ENCODE data around the gene ATP6AP1.

Gene ATP6AP1

DNA sequence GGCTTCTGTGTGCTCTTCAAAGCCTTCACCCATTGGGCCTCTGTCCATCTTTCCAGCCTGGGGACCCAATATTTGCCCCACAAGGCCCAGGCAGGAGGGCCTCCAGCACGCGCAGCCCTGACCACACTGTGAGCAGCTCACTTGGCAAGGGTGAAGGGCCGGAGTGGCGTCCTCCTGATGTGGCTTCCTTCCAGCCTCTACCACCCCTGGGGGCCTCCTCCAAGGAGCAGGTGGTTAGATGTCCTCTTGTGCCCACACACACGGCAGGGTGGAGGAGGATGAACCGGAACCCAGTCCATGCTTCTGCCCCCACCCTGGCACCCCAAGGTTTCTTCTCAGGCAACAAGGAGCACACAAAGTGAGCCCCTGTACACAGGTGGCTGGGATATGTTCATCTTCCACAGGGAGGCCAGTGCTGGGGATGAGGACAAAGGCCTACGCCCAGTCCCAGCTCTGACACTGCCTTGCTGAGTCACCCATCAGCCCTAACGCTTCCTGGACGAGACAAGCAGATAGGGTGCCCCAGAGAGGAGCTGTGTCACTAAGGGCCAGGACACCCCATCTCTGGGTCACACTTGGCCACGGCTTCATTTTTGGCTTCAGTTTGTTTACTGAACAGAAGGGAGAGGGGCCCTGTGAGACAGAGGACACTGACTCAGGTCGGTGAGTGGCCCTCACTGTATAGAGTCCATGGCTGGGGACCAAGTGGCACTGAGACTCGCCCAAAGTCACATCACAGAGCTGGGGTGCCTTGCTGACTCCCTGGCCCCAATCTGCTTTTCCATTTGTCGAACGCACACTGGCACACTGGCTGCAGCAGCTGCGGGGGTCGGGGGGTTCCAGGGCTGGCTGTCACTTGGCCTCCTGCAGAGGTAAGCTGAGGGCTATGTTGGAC, 56.0 kb downstream of the ATP6AP1 start:
- Mint-ChIP-seq H3K4me3 (peak overlapping the region; percentile 17 to 35 (median 28)), H3K9me3 (peaks cover 17% of the 10 kb centered on the region), H3K27me3 (ENCODE audit: low read depth) (peaks cover 3% of the 10 kb centered on the region), H3K27ac (no peak overlapping the region), H3K36me3 (ENCODE audit: low read depth) (peaks cover 21% of the 10 kb centered on the region), H3K4me1 (peaks cover 7% of the 10 kb centered on the region)
- no peak for TF ChIP-seq CTCF (IDR thresholded peaks at IDR 0.05; ENCODE audit: unreplicated experiment in 3 of 3)

DNA sequence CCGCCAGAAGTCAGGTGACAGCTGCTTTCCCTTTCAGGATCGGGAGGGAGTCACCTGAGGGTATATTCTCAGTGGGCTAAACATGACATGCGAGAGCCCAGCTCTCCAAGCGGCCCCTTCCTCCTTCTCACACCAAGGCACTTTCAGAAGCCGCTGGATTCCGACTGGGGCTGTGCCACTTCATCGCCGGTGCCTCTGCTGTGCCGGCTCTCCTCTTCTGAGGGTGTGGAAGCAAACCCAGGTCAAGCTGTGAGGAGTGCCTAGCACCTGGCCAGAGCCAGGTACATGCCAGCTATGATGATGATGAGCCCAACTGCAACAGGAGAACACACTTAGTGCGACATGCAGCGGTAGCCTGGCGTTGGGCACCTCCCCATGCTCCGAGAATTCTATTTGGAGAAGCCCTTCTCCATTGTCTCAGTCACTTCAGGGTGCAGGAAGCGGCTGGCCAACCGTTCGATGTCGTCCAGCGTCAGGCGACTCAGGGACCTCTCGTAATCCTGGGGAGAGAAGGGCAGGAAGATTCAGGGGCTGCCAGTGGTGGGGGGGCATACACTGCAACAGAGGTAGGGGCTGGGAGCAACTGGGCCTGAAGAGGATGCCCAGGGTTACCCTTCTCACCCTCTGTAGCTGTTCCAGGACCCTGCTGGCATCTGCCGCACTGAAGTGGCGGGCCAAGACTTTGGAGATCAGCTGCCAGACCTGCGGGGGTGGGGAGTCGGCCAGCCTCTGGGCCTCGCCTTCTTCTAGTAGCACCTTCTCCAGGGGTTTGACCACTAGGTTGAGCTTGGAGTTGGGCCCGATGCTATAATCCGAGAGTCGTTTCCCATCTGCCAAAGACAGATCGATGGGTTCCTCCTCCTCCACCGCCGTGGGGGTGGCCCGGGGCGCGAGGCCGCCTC, 56.9 kb downstream of the ATP6AP1 start:
- Mint-ChIP-seq H3K36me3 (ENCODE audit: low read depth) (peaks cover 21% of the 10 kb centered on the region), H3K4me1 (peaks cover 11% of the 10 kb centered on the region), H3K9me3 (peaks cover 18% of the 10 kb centered on the region), H3K27me3 (ENCODE audit: low read depth) (peaks cover 3% of the 10 kb centered on the region), H3K4me3 (peak overlapping the region; percentile 69 to 78 (median 74)), H3K27ac (no peak overlapping the region)
- TF ChIP-seq CTCF (IDR thresholded peaks at IDR 0.05; ENCODE audit: unreplicated experiment in 3 of 3) = no peak

- H3K36me3 Mint-ChIP-seq (ENCODE audit: low read depth) = peaks cover 21% of the 10 kb centered on the region
- peaks cover 11% of the 10 kb centered on the region for H3K4me1 Mint-ChIP-seq
- peaks cover 15% of the 10 kb centered on the region for H3K9me3 Mint-ChIP-seq
- H3K27me3 Mint-ChIP-seq (ENCODE audit: low read depth) = peaks cover 3% of the 10 kb centered on the region
- peak overlapping the region in 1 of 3 experiments; percentile 34 for H3K4me3 Mint-ChIP-seq
- TF ChIP-seq CTCF (IDR thresholded peaks at IDR 0.05; ENCODE audit: unreplicated experiment in 3 of 3) = no peak
- no peak overlapping the region for H3K27ac Mint-ChIP-seq
Observed at GRCh38 chrX:154486052-154486395, 57.5 kb downstream of the ATP6AP1 start.
